GM18868 (cell line): ENCODE results near the gene AQP1.

Experiments
- ATAC-seq: cut with Tn5 transposase; IDR thresholded peaks from one replicate; pipeline ENCODE4 v1.9.1; 2021; ENCODE audit warnings: mild to moderate bottlenecking, moderate library complexity; ENCODE audit not compliant: unreplicated experiment

The AQP1 gene

GRCh38 chr7:30933124-30933974, 21.7 kb downstream of the AQP1 start:
- no peak for ATAC-seq

- no peak for ATAC-seq
Measured at GRCh38 chr7:30934225-30934624, 22.6 kb downstream of the AQP1 start.

- no peak for ATAC-seq
Measured at GRCh38 chr7:30934732-30935568, 23.3 kb downstream of the AQP1 start.

- no peak for ATAC-seq
Measured at GRCh38 chr7:30935569-30935877, 23.9 kb downstream of the AQP1 start.

- ATAC-seq = no peak
Measured at GRCh38 chr7:30936650-30937245, 25.1 kb downstream of the AQP1 start.

GRCh38 chr7:30937416-30937815, 25.8 kb downstream of the AQP1 start:
- no peak for ATAC-seq

GRCh38 chr7:30938435-30939316, 27.0 kb downstream of the AQP1 start:
- peak; percentile 87 for ATAC-seq

GRCh38 chr7:30941582-30942323, 30.1 kb downstream of the AQP1 start:
- ATAC-seq = no peak

GRCh38 chr7:30950197-30950596, 38.5 kb downstream of the AQP1 start:
- no peak for ATAC-seq

- no peak for ATAC-seq
Measured at GRCh38 chr7:30954914-30955313, 43.3 kb downstream of the AQP1 start.

- ATAC-seq = no peak
Measured at GRCh38 chr7:30956704-30957103, 45.1 kb downstream of the AQP1 start.

- no peak for ATAC-seq
Measured at GRCh38 chr7:30963842-30964241, 52.2 kb downstream of the AQP1 start, which contains the start of gene GHRHR. Gene GHRHR (plus strand): TSS chr7:30963953. CDS start chr7:30964069, 116 bp downstream.

- ATAC-seq = no peak
Measured at GRCh38 chr7:30965372-30965771, 53.7 kb downstream of the AQP1 start.

GRCh38 chr7:30965883-30966282, 54.2 kb downstream of the AQP1 start:
- ATAC-seq = no peak

- ATAC-seq = peak; percentile 48
Measured at GRCh38 chr7:30968294-30968693, 56.6 kb downstream of the AQP1 start.

- ATAC-seq = peak; percentile 17
Measured at GRCh38 chr7:30968747-30969603, 57.3 kb downstream of the AQP1 start.

GRCh38 chr7:30969604-30969970, 57.9 kb downstream of the AQP1 start:
- ATAC-seq = no peak

GRCh38 chr7:30970074-30970473, 58.4 kb downstream of the AQP1 start:
- no peak for ATAC-seq

- ATAC-seq = no peak
Measured at GRCh38 chr7:30970594-30971094, 59.0 kb downstream of the AQP1 start.
